GM19193 (cell line): ENCODE measurements around the gene ITGAE.

Experiments used
- POLR2A ChIP-seq: IDR thresholded peaks from 4 replicates; pipeline ENCODE4 v1.6.1; 2011; ENCODE audit not compliant: insufficient read depth, insufficient read length; ENCODE audit errors: extremely low read depth

The ITGAE gene

DNA sequence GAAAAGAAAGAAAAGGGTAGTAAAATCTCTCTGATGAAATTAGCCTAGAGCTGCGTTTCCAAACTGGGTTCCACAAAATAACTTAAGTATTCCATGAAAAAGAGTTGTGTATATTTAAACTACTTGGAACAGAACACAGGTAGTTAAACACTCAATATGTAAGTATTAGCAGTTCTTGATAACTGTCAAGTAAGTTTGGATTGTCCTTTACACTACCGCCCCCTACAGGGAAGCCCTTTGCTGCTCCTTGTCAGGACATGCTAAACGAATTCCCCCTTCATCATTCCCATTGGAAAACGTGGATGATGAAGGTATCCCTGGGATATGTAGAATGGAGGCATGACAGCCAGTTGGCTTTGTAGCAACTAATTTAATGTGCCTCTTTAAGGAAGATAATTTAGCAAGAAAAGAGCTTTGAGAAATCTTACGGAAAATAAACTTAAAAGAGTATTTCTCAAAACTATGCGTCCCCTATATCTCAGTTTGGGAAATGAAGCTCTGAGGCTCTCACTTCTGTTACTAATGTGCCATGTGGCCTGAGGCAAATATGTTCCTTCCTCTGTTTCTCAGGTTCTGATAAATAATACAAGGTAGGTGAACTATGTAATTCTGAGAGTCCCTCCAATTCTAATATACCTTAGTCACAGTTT is 26.3 kb upstream of the ITGAE start:
- no peak for TF ChIP-seq POLR2A

DNA sequence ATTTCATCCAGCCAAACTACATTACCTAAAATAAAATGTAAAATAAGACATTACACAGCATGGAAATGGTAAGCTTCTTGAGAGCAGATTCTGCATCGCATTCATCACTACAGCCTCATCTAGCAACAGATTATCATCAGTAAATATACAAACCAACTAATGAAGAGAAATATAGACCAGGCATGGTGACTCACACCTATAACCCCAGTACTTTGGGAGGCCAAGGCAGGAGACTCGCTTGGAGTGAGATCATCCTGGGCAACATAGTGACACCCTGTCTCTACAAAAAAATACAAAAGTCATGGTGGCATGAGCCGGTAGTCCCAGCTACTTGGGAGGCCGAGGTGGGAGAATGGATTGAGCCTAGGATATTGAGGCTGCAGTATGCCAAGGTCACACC is 25.2 kb upstream of the ITGAE start:
- TF ChIP-seq POLR2A: no peak

DNA sequence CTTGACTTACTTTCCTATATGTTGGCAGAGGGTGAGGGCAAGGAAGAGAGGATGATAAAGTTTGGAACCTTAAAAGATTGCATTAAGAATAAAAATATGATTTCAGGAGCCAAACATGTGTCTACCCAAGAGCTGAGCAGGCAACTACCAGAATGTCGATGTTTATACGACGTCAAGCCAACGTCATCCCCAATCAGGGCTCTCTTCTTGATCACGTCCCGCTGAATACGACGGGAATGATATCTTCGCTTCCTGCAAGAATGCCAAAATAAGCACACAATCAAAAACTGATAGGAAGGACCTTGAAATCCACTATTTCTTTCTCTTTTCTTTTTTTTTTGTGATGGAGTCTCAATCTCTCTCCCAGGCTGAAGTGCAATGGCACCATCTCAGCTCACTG is 20.1 kb upstream of the ITGAE start:
- TF ChIP-seq POLR2A: no peak

DNA sequence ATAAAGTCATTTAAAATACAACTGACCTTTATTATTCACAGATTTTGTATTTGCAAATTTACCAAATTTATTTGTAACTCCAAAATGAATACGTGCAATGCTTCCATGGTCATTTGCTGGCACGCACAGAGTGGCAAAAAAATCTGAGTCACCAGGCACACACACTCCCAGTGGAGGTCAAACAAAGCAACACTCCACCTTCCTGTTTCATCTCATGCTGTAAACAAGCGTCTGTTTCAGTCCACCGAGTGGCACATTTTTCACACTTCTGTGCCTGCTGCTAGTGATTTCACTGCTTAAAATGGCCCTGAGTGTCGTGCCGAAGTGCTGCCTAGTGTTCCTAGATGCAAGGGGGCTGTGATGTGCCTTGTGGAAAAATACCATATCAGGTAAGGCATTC is 17.8 kb upstream of the ITGAE start:
- TF ChIP-seq POLR2A: no peak

DNA sequence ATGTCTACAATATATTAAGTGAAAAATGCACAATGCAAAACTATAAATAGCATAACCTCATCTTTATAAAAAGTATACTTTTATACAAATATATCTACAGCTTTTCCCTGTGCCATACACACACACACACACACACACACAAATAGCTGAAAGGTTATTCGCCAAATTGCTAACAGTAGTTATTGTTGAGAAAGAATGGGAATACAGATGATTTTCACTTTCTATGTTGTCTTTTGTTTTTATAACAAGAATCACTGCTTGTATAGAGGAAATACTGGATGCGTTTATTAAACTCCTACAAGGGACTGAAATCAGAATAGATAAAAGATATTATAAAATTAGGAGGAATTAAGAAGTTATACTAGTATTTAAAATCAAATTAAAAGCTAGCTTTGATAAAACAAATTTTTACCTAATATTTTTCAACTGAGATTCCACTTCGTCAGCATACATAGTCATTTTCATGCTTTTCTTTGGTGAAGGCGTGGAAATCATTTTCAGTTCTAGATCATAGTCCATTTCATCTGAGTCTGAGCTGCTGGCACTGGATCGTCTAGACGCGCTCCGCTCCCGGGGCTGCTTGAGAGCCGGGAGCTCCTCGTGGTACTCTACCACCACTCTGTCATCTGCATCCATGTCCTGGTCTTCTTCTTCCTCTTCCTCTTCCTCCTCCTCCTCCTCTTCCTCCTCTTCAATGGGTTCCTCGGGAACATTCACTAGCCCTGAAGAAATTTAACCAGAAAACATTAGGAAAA is 17.0 kb upstream of the ITGAE start:
- TF ChIP-seq POLR2A: no peak

DNA sequence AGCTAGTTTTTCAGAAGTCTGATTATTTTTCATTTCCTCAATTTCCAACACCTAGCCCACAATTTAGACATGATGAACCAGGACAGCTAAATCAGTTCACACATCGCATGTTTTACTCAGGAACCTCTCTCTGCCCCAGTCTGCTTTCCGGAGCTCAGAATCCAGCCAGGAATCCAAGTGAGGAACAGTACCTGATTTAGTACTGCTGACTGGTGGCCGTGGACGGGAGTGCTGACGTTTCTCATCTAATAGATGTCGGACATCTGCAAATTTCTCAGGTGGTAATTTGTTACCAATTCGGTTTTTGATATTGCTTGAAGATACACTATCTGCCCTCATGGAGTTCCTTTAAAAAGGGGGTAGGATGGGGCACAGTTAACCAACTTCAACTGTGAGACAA is 14.9 kb upstream of the ITGAE start:
- no peak for TF ChIP-seq POLR2A

DNA sequence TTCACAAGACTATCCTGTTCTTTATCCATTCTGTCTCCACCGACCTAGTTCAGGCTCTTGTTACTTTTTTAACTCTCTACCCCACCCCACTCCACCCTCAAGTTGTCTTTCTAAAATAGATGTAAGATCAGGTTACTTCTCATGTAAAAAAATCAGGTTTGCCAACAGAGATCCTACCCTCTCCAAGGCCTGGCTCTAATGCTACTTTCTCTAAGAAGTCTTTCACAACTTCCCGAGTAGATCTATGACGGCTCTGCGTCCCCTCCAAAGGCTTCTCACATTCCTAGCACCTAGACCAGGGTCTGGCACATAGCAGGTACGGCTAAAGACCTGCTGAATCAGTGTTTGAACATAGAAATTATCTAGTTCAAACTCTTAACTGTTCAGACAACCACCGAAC is 14.1 kb upstream of the ITGAE start:
- no peak for TF ChIP-seq POLR2A

DNA sequence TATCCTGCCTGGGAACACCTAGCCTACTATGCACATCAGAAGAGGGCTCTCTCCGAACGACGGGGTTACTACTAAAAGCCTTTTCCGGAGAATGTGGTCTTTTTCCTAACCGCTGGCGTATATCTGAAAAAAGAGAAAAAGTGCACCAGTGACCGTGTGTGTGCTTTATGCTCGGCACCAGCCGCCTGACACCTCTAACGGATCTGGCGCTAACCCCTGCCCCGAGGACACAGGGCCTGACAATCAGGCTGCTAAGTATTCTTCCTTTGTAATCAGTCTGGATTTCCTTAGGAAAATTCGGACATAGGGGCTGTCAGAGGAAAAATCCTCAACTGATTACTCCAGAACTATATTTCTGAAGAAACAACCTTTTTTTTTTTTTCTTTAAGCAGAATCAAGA is 13.4 kb upstream of the ITGAE start:
- no peak for TF ChIP-seq POLR2A

DNA sequence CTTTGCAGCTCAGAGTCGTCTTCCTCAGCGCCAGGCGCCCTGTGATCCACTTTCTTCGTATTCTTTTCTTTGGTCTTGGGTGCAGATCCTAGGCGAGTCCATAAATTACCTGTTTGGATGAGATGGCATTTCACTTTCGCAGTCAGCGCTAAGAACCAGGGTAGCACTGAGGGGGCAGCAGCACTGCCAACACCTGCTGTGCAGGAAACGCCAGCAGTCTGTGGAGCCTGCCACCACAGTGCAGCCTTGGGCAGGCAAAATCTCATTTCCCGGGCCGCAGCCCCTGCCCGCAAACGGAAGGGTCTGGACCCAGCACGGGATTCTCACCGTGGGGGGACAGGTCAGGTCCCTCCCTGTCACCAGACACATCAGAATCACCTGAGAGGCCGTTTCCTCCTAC is 12.2 kb upstream of the ITGAE start:
- TF ChIP-seq POLR2A: no peak

DNA sequence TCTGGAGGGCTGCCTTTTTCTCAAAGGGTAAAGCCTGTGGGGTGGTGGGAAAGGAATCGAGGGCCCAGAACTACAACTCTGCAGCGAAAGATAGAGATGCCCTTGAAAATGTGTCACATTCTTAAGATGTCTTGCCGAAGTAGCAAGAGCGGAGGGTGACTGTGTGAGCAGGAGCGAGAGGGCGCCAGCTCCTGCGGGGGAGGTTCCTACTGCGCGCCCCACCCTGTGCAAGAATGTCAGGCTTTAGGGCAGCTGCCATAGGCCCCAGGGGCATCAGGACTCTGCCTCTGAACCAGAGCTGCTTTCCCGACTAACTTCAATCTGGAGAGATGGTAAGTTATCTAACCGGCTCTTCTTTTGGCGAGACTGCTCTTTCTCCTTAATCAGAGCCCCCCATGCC is 11.8 kb upstream of the ITGAE start:
- no peak for TF ChIP-seq POLR2A

DNA sequence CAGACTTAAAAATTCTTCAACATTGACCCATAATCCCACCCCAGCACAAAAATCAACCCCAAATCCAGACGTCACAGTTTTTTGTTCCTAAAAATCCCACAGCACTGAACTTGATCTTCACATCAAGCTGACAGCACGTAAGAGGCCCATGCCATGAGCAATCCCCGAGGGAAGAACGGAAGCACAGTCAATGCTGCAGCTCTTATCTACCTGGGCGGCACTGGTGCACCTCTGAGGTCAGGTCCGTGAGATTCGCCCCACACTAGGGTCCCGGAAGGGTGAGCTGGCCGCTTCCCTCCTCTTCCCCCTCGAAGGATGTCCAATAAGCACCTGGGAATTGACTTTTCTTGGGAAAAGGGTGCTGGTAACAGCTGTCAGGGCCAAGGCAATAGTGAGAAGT is 11.3 kb upstream of the ITGAE start:
- TF ChIP-seq POLR2A: no peak

DNA sequence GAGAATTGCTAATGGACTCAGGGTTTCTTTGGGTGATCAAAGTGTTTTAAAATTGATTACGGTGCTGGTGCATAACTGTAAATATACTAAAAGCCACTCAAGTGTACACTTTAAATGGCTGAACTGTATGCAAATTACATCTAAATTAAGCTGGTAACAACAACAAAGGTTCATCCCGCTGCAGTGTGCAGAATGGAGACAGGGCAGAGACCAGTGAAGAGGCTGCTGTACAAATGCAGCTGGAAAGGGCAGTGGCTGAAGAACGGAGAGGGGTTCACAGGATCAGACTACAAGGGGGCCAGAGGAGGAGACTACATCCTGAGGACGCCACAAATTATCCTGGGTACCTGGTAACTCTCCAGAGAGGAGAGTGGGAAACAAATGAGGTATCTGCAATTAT is 9.0 kb upstream of the ITGAE start:
- no peak for TF ChIP-seq POLR2A

DNA sequence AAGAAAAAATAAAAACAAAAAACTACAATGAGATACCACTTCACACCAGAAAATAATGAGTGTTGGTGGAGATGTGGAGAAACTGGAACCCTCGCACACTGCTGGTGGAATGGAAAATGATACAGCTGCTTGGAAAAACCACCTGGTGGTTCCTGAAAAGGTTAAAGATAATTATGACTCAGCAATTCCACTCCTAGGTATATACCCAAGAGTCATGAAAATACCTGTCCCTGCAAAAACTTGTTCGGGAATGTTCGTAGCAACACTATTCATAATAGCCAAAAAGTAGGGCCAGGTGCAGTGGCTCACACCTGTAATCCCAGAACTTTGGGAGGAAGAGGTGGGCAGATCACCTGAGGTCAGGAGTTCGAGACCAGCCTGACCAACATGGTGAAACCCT is 8.1 kb upstream of the ITGAE start:
- TF ChIP-seq POLR2A: no peak

DNA sequence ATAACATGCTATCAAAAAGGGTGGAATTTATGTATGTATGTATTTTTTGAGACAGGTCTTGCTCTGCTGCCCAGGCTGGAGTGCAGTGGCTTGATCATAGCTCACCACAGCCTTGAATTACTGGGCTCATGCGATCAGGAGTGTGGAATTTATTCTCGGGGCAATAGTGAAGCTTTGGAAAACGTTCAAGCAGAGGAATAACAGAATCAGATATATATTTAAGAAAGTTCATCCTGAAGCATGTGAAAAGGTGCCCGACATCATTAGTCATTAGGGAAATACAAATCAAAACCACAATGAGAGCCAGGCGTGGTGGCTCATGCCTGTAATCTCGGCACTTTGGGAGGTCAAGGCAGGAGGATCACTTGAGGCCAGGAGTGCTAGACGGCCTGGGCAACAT is 7.7 kb upstream of the ITGAE start:
- no peak for TF ChIP-seq POLR2A

DNA sequence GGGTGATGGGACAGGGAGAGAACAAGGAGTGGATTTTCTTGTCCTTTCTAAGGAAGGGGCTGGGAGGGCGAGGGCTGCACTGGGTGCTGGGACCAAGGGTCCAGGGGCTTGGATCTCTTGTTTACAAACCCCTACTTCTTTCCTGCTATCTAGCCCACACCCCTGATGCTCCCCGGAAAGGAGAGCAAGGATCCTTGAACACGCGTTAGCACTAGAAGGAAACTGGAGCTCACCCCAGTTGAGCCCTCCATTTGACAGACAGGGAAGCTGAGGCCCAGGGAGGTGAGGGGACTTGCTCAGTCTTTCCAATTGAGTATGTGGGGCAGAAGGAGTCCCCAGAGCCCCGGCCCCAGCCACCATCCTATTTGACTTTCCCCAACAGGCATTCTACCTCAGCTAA is 4.6 kb upstream of the ITGAE start:
- no peak for TF ChIP-seq POLR2A

DNA sequence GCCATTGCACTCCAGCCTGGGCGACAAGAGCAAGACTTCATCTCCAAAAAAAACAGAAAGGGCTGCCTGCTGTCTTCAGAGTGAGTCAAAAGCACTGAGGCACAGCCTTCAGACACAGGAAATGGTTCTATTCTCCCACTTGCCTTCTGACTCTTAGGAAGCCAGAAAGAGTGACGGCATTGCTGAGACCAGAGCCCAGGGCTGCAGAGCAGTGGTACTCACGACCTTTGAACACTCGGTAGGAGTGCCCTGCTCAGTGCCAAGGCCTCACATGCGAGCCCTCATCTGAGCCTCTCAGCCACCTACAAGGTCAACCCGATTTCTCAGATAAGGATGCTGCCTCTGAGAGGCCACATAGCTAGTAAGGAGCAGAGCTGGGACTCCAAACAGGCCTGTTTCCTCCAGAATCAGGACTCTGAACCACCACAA is 3.5 kb upstream of the ITGAE start:
- TF ChIP-seq POLR2A: no peak

DNA sequence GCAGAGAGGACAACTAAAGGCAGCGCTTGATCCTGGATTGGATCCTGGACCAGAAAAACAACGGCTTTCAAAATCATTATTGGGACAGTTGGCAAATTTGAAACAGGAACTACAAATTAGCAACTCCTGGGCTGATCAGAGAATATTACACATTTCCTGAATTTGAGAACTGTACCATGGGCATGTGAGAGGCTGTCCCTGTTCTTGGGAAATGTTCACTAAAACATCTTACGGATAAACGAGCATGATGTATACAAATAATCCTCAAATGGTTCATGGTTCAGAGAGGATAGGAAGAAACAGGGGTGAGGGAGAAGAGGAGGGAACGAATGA is 2.3 kb upstream of the ITGAE start:
- no peak for TF ChIP-seq POLR2A
